ENCODE results near the gene FASTK. TPM values are rescaled to one million over a fixed set of nuclear protein-coding genes. Genes with fewer than 3 reads are reported as not detected.
A peak's percentile ranks its signal among the peaks of the same experiment; 100 is the strongest.

The FASTK gene
- total and polyA plus RNA-seq, 2 donors (not counting 3 experiments of a cell fraction or from before 2014, with no cell fraction given), result 73.3 to 113 TPM

DNA sequence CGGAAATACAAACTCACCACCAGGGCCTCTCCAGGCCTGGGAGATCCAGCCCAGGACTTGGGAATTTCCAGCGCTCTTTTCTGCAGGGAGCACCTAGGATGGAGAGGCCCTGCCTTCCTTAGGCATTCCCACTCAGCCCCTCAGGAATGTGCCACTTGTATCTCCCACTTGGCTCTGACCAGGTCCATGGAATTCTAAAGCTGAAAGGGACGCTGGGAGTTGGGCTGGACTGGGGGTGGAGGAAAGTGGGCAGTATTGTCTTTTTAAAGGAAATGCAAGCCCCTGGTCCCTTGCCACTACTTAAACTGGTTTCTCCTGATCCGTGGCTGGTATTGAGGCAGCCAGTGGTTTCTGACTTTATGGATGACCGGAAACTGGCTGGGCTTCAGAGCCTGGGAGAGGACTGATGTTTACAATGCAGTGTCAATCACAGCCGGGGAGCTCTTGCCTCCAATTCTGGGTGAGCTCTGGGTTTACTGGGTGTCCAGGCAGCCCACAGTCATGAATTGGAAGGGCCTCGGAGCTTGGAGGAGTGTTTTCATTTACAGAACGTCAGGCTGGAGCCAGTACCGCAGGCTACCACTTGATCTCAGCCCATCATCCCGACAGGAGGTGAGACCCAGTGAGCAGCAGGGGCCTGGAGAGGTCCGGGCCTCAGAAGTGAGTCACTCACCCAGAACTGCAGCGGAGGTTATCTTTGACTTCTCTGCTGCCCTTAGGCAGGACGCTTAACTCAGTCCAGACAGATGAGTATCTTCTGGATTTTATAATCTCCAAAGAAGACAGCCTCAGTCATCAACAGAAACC is 32.9 kb upstream of the FASTK start:
- H3K79me2 ChIP-seq (ENCODE audit: control insufficient read depth, insufficient read depth, low read length), result peaks cover 68% of the 10 kb centered on the region
- DNase-seq (ENCODE audit: low read depth, low spot score), result peak; percentile 33
- peaks cover 19% of the 10 kb centered on the region for H3K4me1 ChIP-seq (ENCODE audit: control insufficient read depth, extremely low read depth, insufficient read depth, low read length)
- peak; percentile 84 for FAIRE-seq
- H3K9ac ChIP-seq (replicated peaks; ENCODE audit: extremely low read depth, insufficient read depth, low read length), result no peak overlapping the region
- intact Hi-C loops (cut with micrococcal nuclease), result loop anchor here (2.0 kb wide), 1 partner anchor 125 kb away; no protein-coding TSS in a partner anchor
- ChIA-PET CTCF (interaction anchor here (0.5 to 3.0 kb wide), 6 partner anchors 11 to 131 kb away, joined by 3 to 33 read pairs (median 4); partner anchors contain the start of gene FASTK), POLR2A (interaction anchor here (0.5 kb wide), 1 partner anchor 49 kb away, joined by 3 read pairs; no protein-coding TSS in a partner anchor)
- dilution Hi-C loops (cut with MboI; ENCODE audit: extremely low pct_ligation_motif_present, low sequenced_read_pairs), result no loop called here
- no TSS peak for BruUV-seq (replicated peaks)
- H3K4me3 ChIP-seq (replicated peaks in 1 of 3; ENCODE audit: insufficient read depth in 1 of 3, low read depth in 1 of 3, low read length in 3 of 3), result no peak overlapping the region
- TF ChIP-seq, protein P1, sequence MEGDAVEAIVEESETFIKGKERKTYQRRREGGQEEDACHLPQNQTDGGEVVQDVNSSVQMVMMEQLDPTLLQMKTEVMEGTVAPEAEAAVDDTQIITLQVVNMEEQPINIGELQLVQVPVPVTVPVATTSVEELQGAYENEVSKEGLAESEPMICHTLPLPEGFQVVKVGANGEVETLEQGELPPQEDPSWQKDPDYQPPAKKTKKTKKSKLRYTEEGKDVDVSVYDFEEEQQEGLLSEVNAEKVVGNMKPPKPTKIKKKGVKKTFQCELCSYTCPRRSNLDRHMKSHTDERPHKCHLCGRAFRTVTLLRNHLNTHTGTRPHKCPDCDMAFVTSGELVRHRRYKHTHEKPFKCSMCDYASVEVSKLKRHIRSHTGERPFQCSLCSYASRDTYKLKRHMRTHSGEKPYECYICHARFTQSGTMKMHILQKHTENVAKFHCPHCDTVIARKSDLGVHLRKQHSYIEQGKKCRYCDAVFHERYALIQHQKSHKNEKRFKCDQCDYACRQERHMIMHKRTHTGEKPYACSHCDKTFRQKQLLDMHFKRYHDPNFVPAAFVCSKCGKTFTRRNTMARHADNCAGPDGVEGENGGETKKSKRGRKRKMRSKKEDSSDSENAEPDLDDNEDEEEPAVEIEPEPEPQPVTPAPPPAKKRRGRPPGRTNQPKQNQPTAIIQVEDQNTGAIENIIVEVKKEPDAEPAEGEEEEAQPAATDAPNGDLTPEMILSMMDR (IDR thresholded peaks at IDR 0.05; ENCODE audit: extremely low read depth in 1 of 2, insufficient read depth in 1 of 2, low read depth in 1 of 2, low read length in 2 of 2), result no peak
- TF ChIP-seq EZH2 (IDR thresholded peaks at IDR 0.05; ENCODE audit: borderline replicate concordance, low read depth, low read length, severe bottlenecking) (no peak), FOS (IDR thresholded peaks at IDR 0.05; ENCODE audit: borderline replicate concordance, insufficient read depth, low read length) (peak; percentile 45), MYC (IDR thresholded peaks at IDR 0.05; ENCODE audit: low read depth, low read length) (no peak), GATA2 (IDR thresholded peaks at IDR 0.05; ENCODE audit: insufficient read depth, insufficient read length, low read depth, low read length) (peak; percentile 50)
- H3K36me3 ChIP-seq (ENCODE audit: control insufficient read depth in 2 of 2, extremely low read depth in 1 of 2, insufficient read depth in 2 of 2, low read length in 2 of 2), result peaks cover 0 to 15% of the 10 kb centered on the region in 2 experiments
- H3K9me3 ChIP-seq (replicated peaks; ENCODE audit: control insufficient read depth, insufficient read depth, low read length), result no peaks in the 10 kb centered on the region
- H3K4me2 ChIP-seq (ENCODE audit: insufficient read depth, low read length), result peak overlapping the region; percentile 10
- H3K9me1 ChIP-seq (replicated peaks; ENCODE audit: control insufficient read depth, extremely low read depth, insufficient read depth, low read length), result no peaks in the 10 kb centered on the region
- H3K27ac ChIP-seq (ENCODE audit: insufficient read depth, low read depth, low read length), result peak overlapping the region; percentile 46
- H4K20me1 ChIP-seq (replicated peaks; ENCODE audit: control insufficient read depth, extremely low read depth, insufficient read depth, low read length), result no peaks in the 10 kb centered on the region
- no peaks in the 10 kb centered on the region for H3K27me3 ChIP-seq (ENCODE audit: control insufficient read depth in 2 of 2, insufficient read depth in 2 of 2, low read length in 2 of 2)
- no peak overlapping the region for H2AFZ ChIP-seq (ENCODE audit: low read depth, low read length)
